GM19035 (cell line): ENCODE data around the gene CRACR2B.

ENCODE experiments used
- ATAC-seq: cut with Tn5 transposase; IDR thresholded peaks from one replicate; pipeline ENCODE4 v1.9.1; 2021; ENCODE audit not compliant: unreplicated experiment

The CRACR2B gene

GRCh38 chr11:850775-851763 lies 23.4 kb downstream of the CRACR2B start:
- no peak for ATAC-seq

- ATAC-seq = no peak
Observed at GRCh38 chr11:852762-853161, 25.0 kb downstream of the CRACR2B start.

GRCh38 chr11:853682-854448 lies 26.1 kb downstream of the CRACR2B start:
- no peak for ATAC-seq

GRCh38 chr11:854601-855329 lies 27.0 kb downstream of the CRACR2B start:
- no peak for ATAC-seq

- ATAC-seq = no peak
Observed at GRCh38 chr11:855330-855674, 27.6 kb downstream of the CRACR2B start.

GRCh38 chr11:855796-856195 lies 28.1 kb downstream of the CRACR2B start:
- ATAC-seq = no peak

GRCh38 chr11:856397-856796 lies 28.7 kb downstream of the CRACR2B start:
- ATAC-seq = no peak

GRCh38 chr11:858053-858761 lies 30.5 kb downstream of the CRACR2B start:
- ATAC-seq = no peak

GRCh38 chr11:858762-859339 lies 31.1 kb downstream of the CRACR2B start:
- ATAC-seq = no peak

- no peak for ATAC-seq
Observed at GRCh38 chr11:859394-860131, 31.8 kb downstream of the CRACR2B start.

- ATAC-seq = no peak
Observed at GRCh38 chr11:860234-861104, 32.8 kb downstream of the CRACR2B start.

- ATAC-seq = no peak
Observed at GRCh38 chr11:861105-861479, 33.4 kb downstream of the CRACR2B start.

GRCh38 chr11:862081-862661 lies 34.5 kb downstream of the CRACR2B start:
- ATAC-seq = no peak

GRCh38 chr11:862696-863022 lies 34.9 kb downstream of the CRACR2B start:
- ATAC-seq = no peak

GRCh38 chr11:863023-863909 lies 35.5 kb downstream of the CRACR2B start:
- no peak for ATAC-seq

- no peak for ATAC-seq
Observed at GRCh38 chr11:863910-864827, 36.5 kb downstream of the CRACR2B start.

- ATAC-seq = no peak
Observed at GRCh38 chr11:864898-865297, 37.2 kb downstream of the CRACR2B start.
